Type B pancreatic cell (in vitro differentiated cells): ENCODE results near the gene KDM4F. TPM values are rescaled to one million over a fixed set of nuclear protein-coding genes. Genes with fewer than 3 reads are reported as not detected.

Experiments used
- DNase-seq: peaks from one replicate; pipeline ENCODE4 v3.0.0; 2021; ENCODE audit warnings: mixed read lengths; ENCODE audit not compliant: unreplicated experiment; ENCODE audit errors: extremely low spot score
- H3K27ac Mint-ChIP-seq: 2 replicates; pipeline ENCODE4 v1.8.0; 2021; ENCODE audit warnings: mild to moderate bottlenecking, mixed read lengths
- H3K27me3 Mint-ChIP-seq: 2 replicates; pipeline ENCODE4 v1.8.0; 2021; ENCODE audit warnings: mixed read lengths
- H3K36me3 Mint-ChIP-seq: 2 replicates; pipeline ENCODE4 v1.8.0; 2021; ENCODE audit warnings: mixed read lengths
- H3K4me1 Mint-ChIP-seq: one replicate; pipeline ENCODE4 v1.8.0; 2021; ENCODE audit warnings: mixed read lengths; ENCODE audit not compliant: unreplicated experiment
- H3K4me3 Mint-ChIP-seq: 2 replicates; pipeline ENCODE4 v1.8.0; 2021; ENCODE audit warnings: mild to moderate bottlenecking, mixed read lengths
- H3K9me3 Mint-ChIP-seq: 2 replicates; pipeline ENCODE4 v1.8.0; 2021; ENCODE audit warnings: mixed read lengths
- total RNA-seq: library from RNA; stranded (reverse); gene quantifications from 2 replicates; pipeline ENCODE4 v1.2.1, GENCODE V29; 2021; ENCODE audit warnings: low replicate concordance
- TF ChIP-seq, protein P1 (sequence below): fragments of 200-600 bp; sonication (generic); conservative IDR thresholded peaks from 2 replicates; pipeline ENCODE4 v1.5.0; 2021; ENCODE audit warnings: antibody characterized with exemption, mild to moderate bottlenecking

Gene KDM4F
- total RNA-seq, 1 donor from 2014 or later, result not detected

- H3K36me3 Mint-ChIP-seq, result no peaks in the 10 kb centered on the region
- peaks cover 4% of the 10 kb centered on the region for H3K9me3 Mint-ChIP-seq
- H3K27ac Mint-ChIP-seq, result no peak overlapping the region
- TF ChIP-seq, protein P1, sequence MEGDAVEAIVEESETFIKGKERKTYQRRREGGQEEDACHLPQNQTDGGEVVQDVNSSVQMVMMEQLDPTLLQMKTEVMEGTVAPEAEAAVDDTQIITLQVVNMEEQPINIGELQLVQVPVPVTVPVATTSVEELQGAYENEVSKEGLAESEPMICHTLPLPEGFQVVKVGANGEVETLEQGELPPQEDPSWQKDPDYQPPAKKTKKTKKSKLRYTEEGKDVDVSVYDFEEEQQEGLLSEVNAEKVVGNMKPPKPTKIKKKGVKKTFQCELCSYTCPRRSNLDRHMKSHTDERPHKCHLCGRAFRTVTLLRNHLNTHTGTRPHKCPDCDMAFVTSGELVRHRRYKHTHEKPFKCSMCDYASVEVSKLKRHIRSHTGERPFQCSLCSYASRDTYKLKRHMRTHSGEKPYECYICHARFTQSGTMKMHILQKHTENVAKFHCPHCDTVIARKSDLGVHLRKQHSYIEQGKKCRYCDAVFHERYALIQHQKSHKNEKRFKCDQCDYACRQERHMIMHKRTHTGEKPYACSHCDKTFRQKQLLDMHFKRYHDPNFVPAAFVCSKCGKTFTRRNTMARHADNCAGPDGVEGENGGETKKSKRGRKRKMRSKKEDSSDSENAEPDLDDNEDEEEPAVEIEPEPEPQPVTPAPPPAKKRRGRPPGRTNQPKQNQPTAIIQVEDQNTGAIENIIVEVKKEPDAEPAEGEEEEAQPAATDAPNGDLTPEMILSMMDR, result no peak
- peaks cover 13% of the 10 kb centered on the region for H3K27me3 Mint-ChIP-seq
- H3K4me1 Mint-ChIP-seq, result peaks cover 5% of the 10 kb centered on the region
- DNase-seq, result no peak
- H3K4me3 Mint-ChIP-seq, result no peak overlapping the region
Observed at GRCh38 chr11:95042239-95042638, 7.0 kb upstream of the KDM4F start.

DNA sequence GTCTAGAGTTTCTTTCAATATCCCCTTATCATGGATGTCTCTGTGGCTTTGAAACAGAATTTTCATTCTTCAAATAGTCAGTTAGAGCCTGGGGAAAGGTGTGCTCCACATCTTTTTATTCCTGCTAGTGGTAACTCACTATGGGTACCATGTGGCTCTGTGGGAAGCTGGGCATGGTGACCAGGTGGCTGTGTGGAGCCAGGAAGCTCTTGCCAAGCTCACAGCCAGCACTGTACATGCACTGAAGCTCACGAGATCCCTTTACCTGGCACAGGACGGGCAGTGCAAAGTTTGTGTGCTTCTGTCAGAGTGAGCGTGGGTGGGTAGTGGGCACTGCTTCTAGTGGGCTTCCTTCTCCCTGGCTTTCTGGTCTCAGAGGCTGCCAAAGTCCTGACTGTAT, 6.3 kb upstream of the KDM4F start:
- H3K4me3 Mint-ChIP-seq, result no peak overlapping the region
- TF ChIP-seq, protein P1, result no peak
- peaks cover 4% of the 10 kb centered on the region for H3K9me3 Mint-ChIP-seq
- H3K27me3 Mint-ChIP-seq, result peaks cover 13% of the 10 kb centered on the region
- no peak overlapping the region for H3K27ac Mint-ChIP-seq
- DNase-seq, result no peak
- no peaks in the 10 kb centered on the region for H3K36me3 Mint-ChIP-seq
- peaks cover 5% of the 10 kb centered on the region for H3K4me1 Mint-ChIP-seq

DNA sequence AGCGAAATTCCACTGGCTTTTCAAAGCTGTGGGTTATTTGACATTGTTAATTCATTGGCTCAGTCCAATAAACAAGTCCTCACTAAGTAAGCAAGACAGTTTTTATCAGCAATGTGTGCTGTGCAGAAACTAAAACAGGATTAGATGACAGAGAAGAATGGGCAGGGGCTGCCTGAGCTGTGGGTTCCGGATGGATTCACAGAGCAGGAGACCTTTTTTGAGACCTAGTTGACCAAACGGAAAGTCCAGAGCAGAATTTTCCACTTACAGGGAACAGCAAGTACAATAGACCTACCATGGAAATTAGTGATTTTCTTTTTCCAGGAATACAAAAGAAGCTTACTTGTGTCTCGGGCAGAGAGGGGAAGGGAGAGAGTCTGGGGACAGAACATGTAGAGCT, 5.2 kb upstream of the KDM4F start:
- H3K27ac Mint-ChIP-seq, result no peak overlapping the region
- TF ChIP-seq, protein P1, result no peak
- H3K36me3 Mint-ChIP-seq, result no peaks in the 10 kb centered on the region
- peaks cover 13% of the 10 kb centered on the region for H3K27me3 Mint-ChIP-seq
- H3K4me1 Mint-ChIP-seq, result peaks cover 5% of the 10 kb centered on the region
- no peak for DNase-seq
- H3K4me3 Mint-ChIP-seq, result no peak overlapping the region
- H3K9me3 Mint-ChIP-seq, result no peaks in the 10 kb centered on the region

DNA sequence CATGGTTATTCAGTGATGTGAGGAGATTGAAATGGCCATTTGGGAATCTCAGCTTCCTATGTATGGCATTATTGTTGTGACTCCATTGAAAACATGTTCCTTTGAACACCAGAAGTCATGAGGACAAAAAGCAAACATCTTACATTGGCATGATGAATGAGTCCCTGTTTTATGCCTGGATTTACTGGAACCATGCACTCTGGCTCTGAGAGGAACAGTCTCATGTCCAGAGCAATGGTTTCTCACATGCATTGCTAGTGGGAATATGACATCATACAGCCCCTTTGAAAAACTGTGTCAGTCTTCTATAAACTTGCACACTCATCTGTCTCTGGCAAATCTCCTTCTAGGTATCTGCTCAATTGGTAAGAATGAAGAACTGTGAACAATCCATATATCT, 3.4 kb upstream of the KDM4F start:
- no peak overlapping the region for H3K27ac Mint-ChIP-seq
- peaks cover 5% of the 10 kb centered on the region for H3K4me1 Mint-ChIP-seq
- no peak for DNase-seq
- H3K36me3 Mint-ChIP-seq, result no peaks in the 10 kb centered on the region
- TF ChIP-seq, protein P1, result no peak
- H3K27me3 Mint-ChIP-seq, result peaks cover 13% of the 10 kb centered on the region
- H3K4me3 Mint-ChIP-seq, result no peak overlapping the region
- no peaks in the 10 kb centered on the region for H3K9me3 Mint-ChIP-seq

- no peak overlapping the region for H3K4me3 Mint-ChIP-seq
- H3K27ac Mint-ChIP-seq, result no peak overlapping the region
- no peaks in the 10 kb centered on the region for H3K4me1 Mint-ChIP-seq
- no peaks in the 10 kb centered on the region for H3K36me3 Mint-ChIP-seq
- peaks cover 3% of the 10 kb centered on the region for H3K9me3 Mint-ChIP-seq
- H3K27me3 Mint-ChIP-seq, result peaks cover 17% of the 10 kb centered on the region
- no peak for DNase-seq
- TF ChIP-seq, protein P1, result no peak
Observed at GRCh38 chr11:95050595-95051202, 1.5 kb downstream of the KDM4F start.

GRCh38 chr11:95054356-95054755, 5.1 kb downstream of the KDM4F start:
- no peak overlapping the region for H3K27ac Mint-ChIP-seq
- H3K27me3 Mint-ChIP-seq, result peaks cover 11% of the 10 kb centered on the region
- DNase-seq, result no peak
- TF ChIP-seq, protein P1, result no peak
- no peak overlapping the region for H3K4me3 Mint-ChIP-seq
- peaks cover 3% of the 10 kb centered on the region for H3K9me3 Mint-ChIP-seq
- H3K4me1 Mint-ChIP-seq, result no peaks in the 10 kb centered on the region
- no peaks in the 10 kb centered on the region for H3K36me3 Mint-ChIP-seq
